GM04504 (cell line): ENCODE results near the gene CD96.
A peak's percentile ranks its signal among the peaks of the same experiment; 100 is the strongest.
"Not testable (repeated sequence)": the region's sequence is repeated elsewhere in the genome, so short reads cannot be mapped to it uniquely, and the experiment has no call there.

ENCODE experiments used
- DNase-seq: peaks from one replicate; pipeline ENCODE4 v3.0.0-alpha.2; 2012; ENCODE audit warnings: low read depth

Gene CD96, protein sequence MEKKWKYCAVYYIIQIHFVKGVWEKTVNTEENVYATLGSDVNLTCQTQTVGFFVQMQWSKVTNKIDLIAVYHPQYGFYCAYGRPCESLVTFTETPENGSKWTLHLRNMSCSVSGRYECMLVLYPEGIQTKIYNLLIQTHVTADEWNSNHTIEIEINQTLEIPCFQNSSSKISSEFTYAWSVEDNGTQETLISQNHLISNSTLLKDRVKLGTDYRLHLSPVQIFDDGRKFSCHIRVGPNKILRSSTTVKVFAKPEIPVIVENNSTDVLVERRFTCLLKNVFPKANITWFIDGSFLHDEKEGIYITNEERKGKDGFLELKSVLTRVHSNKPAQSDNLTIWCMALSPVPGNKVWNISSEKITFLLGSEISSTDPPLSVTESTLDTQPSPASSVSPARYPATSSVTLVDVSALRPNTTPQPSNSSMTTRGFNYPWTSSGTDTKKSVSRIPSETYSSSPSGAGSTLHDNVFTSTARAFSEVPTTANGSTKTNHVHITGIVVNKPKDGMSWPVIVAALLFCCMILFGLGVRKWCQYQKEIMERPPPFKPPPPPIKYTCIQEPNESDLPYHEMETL

DNA sequence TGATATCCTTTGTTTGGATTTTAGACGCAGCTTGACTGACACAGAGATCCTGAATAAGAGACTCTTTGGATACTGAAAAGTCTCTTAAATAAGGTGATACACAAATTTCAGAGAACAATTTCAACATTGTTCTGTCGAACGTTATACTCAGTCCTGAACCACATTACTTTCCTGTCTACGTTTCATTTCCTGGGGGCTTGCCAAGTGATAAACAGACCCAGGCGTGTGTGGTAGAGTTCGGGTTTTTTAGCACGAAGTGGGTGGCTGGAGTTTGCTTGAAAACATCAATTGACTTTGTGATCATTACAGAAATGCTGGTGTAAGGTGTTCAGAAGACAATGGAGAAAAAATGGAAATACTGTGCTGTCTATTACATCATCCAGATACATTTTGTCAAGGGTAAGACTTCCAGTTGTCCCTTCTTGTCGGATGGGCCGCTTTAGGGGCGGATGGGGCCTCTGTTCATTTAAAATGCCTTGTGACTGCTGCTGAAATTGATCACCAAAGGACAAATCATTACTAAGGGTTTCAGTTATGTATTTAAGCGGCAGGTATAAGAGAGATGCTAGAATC lies at the start of gene CD96:
TSS of gene CD96 (plus strand) at position 287 of the 573 bp plus-strand sequence. CDS start at position 339, 52 bp downstream.
- no peak for DNase-seq

DNA sequence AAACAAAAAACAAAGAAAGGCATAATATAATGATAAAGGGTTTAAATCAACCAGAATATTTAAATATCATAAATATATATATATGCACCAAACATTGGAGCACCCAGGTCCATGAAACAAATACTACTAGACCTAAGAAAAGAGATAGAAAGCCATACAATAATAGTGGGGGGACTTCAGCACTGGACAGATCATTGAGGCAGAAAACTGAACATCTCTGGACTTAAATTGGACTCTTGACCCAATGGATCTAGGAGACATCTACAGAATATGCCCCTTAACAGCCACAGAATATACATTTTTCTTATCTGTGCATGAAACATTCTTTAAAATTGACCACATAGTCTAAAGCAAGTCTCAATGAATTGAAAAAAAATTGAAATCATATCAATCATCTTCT lies 48.7 kb upstream of the CD96 start:
- DNase-seq: no peak

DNA sequence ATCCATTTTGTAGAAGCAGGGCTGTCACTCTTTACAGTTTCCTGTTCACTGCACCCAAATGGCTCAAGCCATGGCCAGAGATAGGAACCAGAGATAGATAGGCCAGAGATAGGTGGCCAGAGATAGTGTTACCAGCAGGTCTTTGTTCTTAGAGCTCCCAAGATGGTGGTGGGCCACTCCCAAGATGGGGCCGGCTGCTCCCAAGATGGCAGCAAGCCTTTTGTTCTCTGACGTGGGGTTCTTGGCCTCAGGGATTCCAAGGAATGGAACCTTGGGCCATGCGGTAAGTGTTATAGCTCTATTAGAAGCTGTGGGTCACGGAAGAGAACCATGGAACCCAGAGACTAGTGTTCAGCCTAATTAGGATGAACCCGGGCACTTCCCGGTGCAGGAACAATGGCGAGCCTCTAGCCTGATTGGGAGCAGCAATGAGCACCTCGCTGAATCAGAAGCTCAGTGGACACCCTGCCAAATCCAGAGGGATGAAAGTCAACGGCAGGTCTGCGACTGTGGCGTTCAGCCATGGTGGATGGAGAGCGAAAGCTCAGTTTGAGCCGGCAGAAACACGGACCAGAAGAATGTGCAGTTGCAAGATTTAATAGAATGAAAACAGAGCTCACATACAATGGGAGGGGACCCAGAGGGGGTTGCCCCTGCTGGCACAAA lies 45.0 kb upstream of the CD96 start:
- no peak for DNase-seq

DNA sequence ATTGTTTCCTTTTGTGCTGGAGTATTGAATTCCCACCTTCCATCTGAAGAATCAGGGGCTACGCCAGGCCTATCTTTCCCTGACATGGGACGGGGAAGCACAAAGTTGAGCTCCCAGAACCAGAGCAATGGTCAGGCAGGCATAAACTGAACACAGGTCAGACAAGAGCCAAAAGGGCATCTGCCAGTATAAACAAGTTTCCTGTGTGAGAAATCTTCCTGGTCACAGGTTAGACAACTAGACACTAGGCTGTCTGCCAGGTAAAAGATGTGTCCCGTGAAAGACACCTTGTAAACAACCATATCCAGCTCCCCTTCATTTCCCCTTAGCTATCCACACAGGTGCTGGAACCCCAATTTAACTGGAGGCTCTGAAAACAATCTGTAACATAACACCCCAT lies 44.0 kb upstream of the CD96 start:
- no peak for DNase-seq

DNA sequence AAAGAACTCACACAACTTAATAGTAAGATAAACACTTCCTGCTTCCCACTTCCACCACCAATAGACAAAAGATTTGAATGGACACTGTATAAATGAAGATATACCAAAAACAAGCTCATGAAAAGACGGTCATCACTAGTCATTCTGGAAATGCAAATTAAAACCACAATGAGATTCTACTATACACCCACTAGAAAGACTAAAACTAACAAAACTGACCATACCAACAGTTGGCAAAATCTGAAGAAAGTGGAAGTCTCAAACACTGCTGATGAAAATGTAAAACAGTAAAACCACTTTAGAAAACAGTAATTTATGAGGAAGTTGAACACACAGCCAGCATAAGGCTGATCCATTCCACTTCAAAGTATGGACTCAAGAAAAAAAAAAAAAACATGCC lies 35.6 kb upstream of the CD96 start:
- no peak for DNase-seq

DNA sequence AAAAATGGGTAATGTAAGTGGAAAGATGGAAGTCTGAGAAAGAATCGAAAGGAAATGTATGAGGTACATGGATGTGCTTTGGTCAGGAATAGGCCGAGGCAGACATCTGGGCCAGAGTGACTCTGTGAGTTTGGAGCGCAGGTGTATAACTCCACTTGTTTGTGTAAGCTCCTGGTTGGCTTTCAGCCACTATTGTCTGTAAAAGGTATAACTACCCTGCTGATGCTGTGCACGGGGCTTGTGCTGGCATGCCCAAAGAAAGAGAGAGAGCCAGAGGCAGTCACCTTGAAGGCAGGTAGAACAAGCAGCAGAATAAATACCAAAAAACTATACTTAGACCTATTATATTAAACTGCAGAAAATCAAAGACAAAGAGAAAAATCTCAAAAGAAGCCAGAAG lies 32.7 kb upstream of the CD96 start:
- no peak for DNase-seq

DNA sequence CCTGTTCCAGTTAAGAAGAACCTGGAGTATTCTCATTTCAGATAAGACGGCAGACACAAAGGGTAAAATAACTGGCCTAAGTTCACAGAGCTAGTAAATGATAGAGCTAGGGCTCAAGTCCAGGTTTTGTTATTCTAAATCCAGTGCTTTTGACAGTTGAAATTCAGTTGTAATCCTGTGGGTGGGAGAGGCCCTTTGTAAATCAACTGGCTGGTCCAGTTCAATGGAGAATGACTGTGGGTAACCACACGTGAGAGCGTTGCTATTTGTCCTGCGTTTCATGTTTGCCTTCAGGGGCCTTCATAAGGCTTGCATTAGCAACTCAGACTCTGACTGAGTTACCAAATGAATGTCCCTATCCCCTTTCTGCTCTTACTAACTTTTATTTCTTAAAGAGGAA lies 24.2 kb upstream of the CD96 start:
- no peak for DNase-seq

DNA sequence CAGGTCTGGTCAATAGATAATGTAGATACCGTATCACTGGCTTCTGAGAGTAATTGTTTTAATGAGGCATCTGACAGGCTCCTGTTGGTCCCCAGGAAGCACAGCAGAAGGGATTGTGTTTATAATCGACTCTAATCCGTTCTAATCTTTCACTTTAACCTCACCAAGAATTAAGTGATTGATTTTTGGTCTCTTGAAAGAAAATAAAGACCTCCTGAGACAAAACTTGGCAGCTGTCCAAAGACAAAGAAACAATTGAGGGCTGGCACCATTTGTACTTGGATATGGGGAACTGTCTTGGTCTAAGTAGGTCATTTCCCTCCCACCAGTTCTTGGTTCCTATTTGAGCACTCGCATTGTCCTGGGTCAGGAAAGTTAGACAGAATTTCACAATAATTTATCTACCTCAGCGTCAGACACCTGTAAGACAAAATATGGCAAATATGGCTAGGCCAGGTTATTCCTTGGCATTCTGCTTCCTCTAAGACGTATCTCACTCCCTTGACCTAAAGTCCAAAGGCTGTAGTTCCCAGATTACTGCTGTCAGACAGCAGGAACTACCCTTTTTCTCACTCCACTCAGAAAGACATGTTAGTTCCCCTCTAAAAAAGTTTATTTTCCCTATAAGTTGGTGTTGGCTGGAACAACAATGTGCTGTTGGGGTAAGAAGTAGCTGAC lies 22.7 kb upstream of the CD96 start:
- DNase-seq: no peak

DNA sequence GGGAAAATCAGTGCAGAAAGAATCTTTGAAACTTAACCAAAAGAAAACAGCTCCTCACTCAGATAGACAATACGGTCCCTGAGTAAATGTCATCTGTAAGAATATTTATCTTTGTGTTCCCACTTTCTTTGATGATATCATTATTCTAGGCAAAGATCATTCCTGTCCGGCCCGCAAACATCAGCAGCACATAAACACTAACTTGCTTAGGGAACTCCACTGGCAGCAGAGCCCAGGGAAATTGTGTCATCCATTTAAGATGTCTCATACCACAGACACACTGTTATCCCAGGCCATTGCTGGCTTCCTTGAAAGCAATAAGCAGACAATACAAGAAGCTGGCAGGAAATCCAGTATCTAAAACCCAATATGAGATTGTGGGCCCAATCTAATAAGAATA lies 20.1 kb upstream of the CD96 start:
- DNase-seq: peak; percentile 58

DNA sequence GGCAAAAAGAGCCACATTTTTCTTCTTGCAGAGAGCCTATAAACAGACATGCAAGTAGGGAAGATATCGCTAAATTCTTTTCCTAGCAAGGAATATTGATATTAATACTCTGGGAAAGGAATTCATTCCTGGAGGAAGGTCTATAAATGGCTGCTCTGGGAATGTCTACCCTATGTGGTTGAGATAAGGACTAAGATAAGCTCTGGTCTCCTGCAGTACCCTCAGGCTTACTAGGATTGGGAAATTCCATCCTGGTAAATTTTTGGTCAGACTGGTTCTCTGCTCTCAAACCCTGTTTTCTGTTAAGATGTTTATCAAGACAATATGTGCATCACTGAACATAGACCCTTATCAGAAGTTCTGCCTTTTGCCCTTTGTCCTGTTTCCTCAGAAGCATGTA lies 17.5 kb upstream of the CD96 start:
- not testable (repeated sequence) for DNase-seq

DNA sequence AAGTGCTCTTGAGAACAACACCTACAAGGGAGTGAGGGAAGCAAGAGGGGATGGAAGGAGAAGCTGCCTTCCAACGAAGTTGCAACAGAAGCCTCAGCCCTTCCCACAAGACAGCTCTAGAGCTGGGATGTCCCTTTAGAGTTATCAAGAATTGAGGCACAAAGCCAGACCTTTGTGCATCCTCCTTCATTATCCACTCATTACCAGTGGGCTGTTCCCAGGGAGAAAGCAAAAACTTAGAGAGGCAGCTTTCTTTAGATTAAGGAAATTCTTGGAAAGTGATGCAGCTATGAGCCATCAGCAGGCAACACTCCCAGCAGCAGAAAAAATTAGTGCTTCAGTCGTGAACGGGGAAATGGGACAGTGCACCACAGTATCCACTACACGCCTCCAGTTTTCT lies 10.6 kb upstream of the CD96 start:
- no peak for DNase-seq

DNA sequence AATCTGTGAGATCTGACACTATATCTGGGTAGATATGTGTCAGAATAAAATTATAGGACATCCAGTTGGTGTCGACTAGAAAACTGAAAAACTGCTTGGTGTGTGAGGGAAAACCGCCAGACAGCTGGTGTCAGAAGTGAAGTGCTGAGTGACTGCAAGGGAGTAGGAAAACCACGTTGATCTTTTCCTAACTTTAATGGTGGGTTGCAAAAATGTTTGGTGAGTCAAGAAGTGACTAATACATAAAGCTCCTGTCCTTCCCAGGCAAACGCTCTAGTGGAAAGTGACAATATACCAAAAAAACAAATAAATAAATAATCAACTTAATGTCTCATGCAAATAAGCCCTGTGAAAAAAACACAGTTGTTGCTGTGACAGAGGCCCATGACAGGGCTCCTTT lies 7.3 kb upstream of the CD96 start:
- no peak for DNase-seq

DNA sequence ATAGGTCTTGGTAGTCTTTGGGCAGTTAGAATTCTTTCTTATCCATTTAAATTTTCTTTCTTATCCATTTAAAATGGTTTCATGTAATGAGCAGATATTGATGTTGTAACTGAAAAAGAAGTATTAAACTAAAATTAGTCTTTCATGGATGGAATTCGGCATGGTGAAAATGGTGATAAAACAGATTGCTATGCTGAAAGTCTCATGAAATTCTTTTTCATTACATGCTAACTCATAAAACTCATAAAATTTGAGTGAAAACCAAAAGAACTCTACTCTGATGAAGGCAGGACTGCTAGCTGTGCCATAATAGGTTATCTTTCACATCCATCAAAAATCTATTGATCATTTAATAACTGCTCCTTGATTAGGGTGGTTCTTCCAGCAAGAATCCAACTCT lies 3.9 kb upstream of the CD96 start:
- DNase-seq: no peak

DNA sequence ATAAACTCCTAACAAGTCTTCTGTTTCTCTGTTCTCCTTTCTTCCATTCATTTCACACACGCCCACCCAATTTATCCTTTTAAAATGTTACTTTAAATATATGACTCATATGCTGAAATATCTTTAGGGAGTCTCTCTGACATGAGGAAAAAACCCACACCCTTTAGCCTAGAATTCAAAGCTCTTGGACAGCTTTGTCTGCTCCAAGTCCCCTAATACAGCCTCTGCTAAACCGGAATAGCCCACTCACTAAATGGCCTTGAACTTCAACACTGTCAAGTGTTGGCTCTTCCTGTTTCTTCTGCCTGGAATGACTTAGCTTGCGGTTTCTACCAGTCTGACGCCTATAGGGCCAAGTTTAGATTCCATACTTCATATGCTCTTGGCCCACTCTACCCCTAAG lies 3.3 kb upstream of the CD96 start:
- DNase-seq: no peak

DNA sequence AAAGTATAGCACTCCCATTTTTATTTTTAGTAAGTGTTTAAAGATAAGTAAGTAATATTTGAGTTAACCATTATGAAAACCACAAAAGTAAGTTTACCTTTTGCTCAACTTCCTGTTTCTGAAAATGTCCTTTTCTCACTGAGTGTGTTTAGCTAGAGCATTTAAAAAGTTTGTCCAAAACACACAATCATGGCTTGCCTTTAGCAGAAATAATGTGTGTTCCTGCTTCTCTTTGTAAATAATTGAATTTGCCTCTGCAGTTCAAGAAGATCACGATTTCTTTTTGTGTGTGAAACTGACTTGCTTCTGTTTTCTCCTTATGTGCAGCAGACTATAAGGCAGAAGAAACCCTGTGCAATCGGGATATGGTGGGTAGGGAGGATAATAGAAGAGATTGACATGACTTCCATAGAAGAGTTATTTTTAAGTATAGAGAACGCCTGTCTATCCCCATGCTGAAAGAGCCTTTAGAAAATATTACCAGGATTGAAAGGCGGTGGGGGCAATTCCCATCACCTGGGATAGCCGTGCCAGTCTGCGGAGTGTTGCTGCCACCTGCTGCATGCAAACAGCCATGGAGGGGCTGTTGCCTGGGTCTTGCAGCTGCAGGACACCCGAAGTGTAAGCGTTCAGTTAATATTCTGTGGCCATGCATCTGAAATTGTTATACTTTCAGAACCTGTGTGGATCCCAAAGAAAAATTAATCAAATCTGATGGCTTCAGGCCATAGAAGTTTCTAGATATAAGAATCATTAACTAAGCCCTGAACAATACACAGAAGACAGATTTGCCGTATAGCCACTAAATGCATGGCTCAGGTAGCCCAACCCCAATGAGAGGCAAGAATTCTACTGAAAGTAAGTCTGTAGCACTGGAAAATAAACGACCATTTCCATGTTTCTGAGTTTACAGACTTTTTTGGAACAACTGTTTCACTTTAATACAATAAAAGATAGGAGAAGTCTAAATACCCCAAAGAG lies 2.4 kb upstream of the CD96 start:
- DNase-seq: no peak

DNA sequence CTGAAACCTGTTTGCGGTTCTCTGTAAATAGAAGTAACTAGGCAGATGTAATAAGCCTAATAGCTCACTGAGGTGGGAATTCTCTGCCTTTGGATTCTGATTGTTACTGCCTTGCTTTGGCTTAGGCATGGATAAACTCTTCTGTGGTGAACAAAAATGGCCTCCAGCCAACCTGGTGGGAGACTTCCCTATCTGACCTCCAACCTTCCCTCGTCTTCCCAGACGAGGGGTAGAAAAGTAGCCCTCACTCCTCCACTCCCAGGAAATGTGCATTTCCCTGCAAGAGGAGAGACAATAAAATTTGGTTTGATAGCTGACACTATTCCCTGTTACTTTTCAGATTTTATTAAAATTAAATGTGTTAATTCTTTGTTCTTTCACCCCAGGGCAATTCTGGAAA lies 606 bp upstream of the CD96 start:
- no peak for DNase-seq

DNA sequence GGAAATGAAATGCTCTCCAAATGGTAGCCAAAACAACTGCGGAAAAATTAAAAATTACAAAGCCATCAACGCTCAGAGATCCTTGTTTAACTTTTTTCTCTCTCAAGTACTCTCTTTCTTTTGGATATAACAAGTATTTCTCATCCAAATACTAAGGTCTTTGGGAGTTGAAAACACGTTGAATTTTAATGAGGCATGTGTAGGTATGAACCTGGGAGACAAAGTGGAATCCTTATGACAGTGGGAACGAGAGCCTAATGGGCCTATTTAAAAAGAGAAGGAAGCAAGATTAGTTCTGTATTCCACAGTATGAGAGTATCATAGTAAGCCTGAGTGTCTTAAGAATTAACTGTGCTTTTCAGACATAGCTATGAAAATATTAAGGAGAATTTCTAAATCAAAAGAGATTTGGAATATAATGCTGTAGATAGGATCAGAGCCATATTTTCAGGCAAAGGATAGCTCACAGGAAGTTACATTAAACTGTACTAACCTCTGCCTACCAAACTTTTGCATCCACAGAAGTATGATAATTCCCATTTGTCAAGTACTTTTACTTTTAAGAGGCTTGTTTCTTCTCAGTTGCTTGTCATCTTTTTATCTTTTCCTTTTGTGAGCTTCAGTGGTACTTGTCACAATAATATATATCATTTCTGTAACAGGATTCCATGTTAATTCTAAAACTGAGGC lies 759 bp downstream of the CD96 start:
- DNase-seq: no peak

DNA sequence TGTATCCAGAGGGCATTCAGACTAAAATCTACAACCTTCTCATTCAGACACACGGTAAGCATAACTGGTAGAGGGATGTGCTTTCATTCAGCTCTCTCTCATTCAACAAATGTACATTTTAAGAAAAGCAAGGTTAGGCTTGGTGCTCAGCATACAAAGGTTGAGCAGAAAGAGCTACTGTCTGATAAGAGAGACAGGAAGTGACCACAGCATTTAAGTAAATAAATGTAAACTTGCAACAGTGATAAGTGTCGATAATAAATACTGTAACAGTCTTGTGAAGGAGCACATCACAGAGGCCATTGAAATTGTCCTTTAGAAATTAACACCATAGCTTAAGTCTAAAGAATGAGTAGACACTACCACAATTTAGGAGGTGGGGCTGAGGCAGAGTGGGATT lies 3.4 kb downstream of the CD96 start:
- no peak for DNase-seq

DNA sequence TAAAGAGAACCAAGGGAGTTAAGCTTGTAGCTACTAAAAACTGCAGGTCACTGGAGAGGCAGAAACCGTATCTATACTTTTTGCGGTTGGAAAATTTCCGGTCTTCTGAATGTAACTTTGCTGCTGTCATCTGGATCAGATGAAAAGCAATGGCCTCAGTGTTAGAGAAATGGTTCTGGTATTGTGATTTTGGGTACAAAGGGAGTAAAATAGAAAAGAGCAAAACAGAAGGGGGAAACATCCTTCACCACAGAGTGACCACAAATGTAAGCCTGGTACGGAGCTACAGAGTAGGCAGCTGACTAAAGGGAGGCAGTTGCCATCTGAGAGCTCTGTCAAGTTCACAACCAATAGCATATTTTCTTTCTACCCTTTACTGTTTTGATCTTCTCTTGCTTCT lies 5.6 kb downstream of the CD96 start:
- no peak for DNase-seq

DNA sequence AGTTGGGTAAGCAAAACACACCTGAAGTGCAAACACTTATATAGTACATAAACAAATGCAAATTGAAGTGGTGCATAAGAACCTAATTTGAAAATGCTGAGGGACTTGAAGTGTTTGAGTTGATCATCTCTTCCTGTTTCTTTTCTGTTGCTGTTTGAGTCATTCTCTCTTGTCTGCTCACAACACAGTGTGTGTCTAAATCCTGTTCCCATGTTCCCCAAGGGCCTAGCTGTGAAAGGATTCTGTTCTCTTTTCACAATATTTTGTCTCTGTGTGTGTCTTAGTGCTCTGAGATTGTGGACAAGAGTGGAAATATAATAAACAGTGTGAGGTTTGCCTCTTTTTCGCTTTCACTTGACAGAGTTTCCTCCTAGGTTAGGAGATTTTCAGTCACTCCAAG lies 6.1 kb downstream of the CD96 start:
- no peak for DNase-seq

DNA sequence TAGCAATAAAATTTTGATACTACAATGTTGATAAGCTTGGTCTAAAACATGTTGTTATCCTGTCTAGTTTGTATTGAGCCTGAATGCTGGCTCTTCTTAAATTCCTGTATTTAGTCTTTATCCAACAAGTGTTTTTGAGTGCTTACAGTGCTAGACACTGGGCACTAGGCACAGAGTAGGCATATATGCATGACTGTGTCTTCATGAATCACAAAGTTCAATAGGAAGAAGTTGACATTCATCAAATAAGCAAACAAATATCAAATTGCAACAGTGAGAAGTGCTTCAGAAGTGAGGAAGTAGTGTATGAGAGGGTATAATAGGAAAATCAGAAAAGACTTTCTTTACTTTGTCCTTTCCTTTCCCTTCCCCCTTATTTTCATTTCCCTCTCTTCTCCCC lies 6.8 kb downstream of the CD96 start:
- no peak for DNase-seq
